Dermis blood vessel endothelial cell (primary cell): ENCODE data around the gene USP19. TPM values are rescaled to one million over a fixed set of nuclear protein-coding genes. Genes with fewer than 3 reads are reported as not detected.

Experiments used
- DNase-seq: peaks from one replicate; pipeline ENCODE4 v3.0.0; 2010
- total RNA-seq: library from RNA; depleted of rRNA; stranded (reverse); fragments of >200 nt; gene quantifications from 2 replicates; pipeline ENCODE4 v1.2.3, GENCODE V29; 2014

USP19 gene
- total RNA-seq, 1 donor from 2014 or later, result 50.2 TPM

- no peak for DNase-seq
These were observed 21.6 kb downstream of the USP19 start for GRCh38 chr3:49098910-49099630.

- peak; percentile 37 for DNase-seq
These were observed 22.2 kb downstream of the USP19 start for GRCh38 chr3:49098429-49098828.

- peak; percentile 98 for DNase-seq
These were observed 26.5 kb downstream of the USP19 start, which contains the start of gene QRICH1 for GRCh38 chr3:49093853-49094767. QRICH1 (minus strand) TSS chr3:49094071; CDS start chr3:49077017, 17,054 bp downstream.

DNA sequence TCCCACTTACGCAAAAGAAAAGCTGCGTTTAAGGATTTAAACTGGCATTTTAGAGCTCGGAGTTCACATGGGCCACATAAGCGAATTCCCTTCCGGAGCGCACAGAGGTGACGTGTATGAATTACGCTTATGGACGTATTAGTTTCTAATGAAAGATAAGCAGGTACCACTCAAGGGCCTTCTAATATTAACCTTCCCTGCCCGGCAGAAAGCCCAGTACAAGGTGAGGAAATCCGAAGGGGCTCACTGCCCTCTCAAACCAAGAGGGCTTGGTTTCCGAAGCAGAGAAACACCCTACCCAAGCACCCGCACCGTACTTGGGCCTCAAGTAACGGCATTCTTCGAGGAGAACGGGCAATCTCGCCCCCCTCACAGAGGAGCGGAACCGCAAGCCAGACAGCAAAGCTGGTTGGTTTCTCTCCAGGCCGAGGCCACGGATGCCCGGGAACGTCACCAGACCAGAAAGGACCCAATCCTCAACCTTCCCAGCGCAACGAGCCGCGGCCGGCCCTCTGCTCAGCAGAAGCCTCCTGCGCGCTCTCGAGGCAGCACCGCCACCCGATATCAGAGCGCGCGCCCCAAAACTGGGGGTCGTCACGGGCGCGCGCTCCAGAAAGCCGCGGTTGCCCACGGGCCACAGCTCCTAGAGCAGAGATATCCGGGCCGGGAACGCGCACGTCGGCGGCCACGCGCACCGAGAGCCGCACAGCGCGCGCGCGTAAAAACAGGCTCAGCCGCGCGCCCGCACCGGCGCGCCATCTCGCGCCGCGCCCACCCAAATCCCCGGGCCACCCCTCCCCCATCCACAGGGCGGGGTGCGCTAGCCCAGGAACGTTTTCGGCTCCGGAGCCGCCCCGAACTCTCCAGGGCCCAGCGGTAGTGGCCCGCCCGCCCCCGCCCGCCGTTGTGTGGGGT is 27.4 kb downstream of the USP19 start:
- DNase-seq, result peak; percentile 88

- no peak for DNase-seq
These were observed 39.2 kb downstream of the USP19 start for GRCh38 chr3:49081429-49081828.

GRCh38 chr3:49079270-49079669 is 41.4 kb downstream of the USP19 start:
- no peak for DNase-seq

DNA sequence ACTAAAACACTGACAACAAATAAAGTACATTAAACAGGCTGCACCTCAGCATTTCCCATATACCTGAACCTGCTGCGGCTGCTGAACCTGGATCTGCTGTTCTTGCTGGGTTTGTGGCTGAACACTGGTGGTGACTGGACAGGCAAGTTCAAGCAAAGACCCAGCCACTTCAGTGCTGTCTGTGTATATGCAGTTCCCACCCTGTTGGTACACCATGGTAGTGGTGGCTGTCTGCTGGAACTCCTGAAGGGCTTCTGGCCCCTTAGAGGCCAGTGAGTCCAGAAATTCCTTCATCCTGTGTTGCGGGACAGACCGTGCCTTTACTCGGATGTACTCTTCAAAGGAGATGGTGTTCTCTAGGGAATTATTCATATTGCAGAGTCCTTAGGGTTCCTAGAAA is 44.0 kb downstream of the USP19 start:
- DNase-seq, result no peak

DNA sequence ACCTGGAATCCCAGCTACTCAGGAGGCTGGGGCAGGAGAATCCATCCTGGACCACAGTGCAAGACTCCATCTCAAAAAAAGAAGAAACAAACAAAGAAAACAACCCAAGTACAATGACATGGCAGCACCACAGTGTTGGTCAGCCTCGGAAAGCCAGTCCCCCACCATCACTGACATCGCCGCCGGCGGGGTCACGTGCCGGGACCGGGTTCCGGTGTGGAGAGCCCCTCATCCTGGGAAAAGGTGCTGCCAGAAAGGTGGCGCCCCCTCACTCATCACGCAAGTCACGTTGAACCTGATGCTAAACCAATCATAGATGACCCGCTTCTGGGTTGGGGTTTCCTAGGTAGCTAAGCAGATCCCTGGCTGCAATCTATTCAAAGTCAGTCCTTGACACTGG is 44.5 kb downstream of the USP19 start:
- DNase-seq, result no peak

Other genes with a start within 250 kb of the USP19 start
- 21.9 and 29.3 TPM in 2 replicates for gene SLC25A20, start 221.9 kb downstream of the USP19 start, total RNA-seq
- 77.2 and 86.3 TPM in 2 replicates for gene ARIH2, start 202.0 kb downstream of the USP19 start, total RNA-seq
- 12.1 and 16.5 TPM in 2 replicates for gene P4HTM, start 130.6 kb downstream of the USP19 start, total RNA-seq
- 75.2 and 86.3 TPM in 2 replicates for gene WDR6, start 113.4 kb downstream of the USP19 start, total RNA-seq
- gene DALRD3, start 102.2 kb downstream of the USP19 start, total RNA-seq, result 45.1 and 47.5 TPM in 2 replicates
- gene NDUFAF3, start 98.7 kb downstream of the USP19 start, total RNA-seq, result 66.4 and 74.0 TPM in 2 replicates
- 145 and 226 TPM in 2 replicates for gene IMPDH2, start 91.4 kb downstream of the USP19 start, total RNA-seq
- gene QRICH1, start 26.8 kb downstream of the USP19 start, total RNA-seq, result 62.0 and 110 TPM in 2 replicates
- 485 and 565 TPM in 2 replicates for gene QARS1, start 16.1 kb downstream of the USP19 start, total RNA-seq
- 995 and 1,289 TPM in 2 replicates for gene LAMB2, start 12.2 kb upstream of the USP19 start, total RNA-seq
- gene CCDC71, start 45.5 kb upstream of the USP19 start, total RNA-seq, result 22.0 and 25.9 TPM in 2 replicates
- gene KLHDC8B, start 50.8 kb upstream of the USP19 start, total RNA-seq, result 76.8 and 90.4 TPM in 2 replicates
- gene C3orf62, start 156.4 kb upstream of the USP19 start, total RNA-seq, result 1.4 and 1.5 TPM in 2 replicates
- 28.8 and 29.7 TPM in 2 replicates for gene USP4, start 219.2 kb upstream of the USP19 start, total RNA-seq
- 434 and 439 TPM in 2 replicates for gene GPX1, start 237.5 kb upstream of the USP19 start, total RNA-seq